C1 segment of cervical spinal cord (tissue), 14 donors: ENCODE measurements around the gene RNF4.
"Not testable (repeated sequence)": the region's sequence is repeated elsewhere in the genome, so short reads cannot be mapped to it uniquely, and the experiment has no call there.

Experiments used
- DNase-seq, 14 donors: peaks; one replicate each; lab custom pipeline; 2025; lab: John Stamatoyannopoulos, UW

RNF4 gene

GRCh38 chr4:2526559-2526958 lies 57.7 kb downstream of the RNF4 start:
- no peak for DNase-seq

GRCh38 chr4:2534904-2535375 lies 66.0 kb downstream of the RNF4 start:
- no peak for DNase-seq

- DNase-seq: peak in 13 of 14 donors; percentile 35 to 73 (median 62)
Observed at GRCh38 chr4:2535376-2536192, 66.7 kb downstream of the RNF4 start.

- DNase-seq: peak; percentile 80 to 100 (median 98)
Observed at GRCh38 chr4:2536193-2537010, 67.5 kb downstream of the RNF4 start, which contains the start of gene FAM193A. FAM193A (plus strand) TSS chr4:2536647; CDS start chr4:2536916, 269 bp downstream.

- DNase-seq: peak in 10 of 14 donors; percentile 7 to 75 (median 38)
Observed at GRCh38 chr4:2537011-2537830, 68.3 kb downstream of the RNF4 start.

- not testable (repeated sequence) for DNase-seq
Observed at GRCh38 chr4:2543580-2544191, 74.8 kb downstream of the RNF4 start.

GRCh38 chr4:2545321-2546013 lies 76.6 kb downstream of the RNF4 start:
- no peak for DNase-seq

GRCh38 chr4:2546286-2546823 lies 77.4 kb downstream of the RNF4 start:
- DNase-seq: no peak

GRCh38 chr4:2546961-2547691 lies 78.2 kb downstream of the RNF4 start:
- not testable (repeated sequence) for DNase-seq

GRCh38 chr4:2551118-2551517 lies 82.2 kb downstream of the RNF4 start:
- DNase-seq: no peak

GRCh38 chr4:2552806-2553205 lies 83.9 kb downstream of the RNF4 start:
- no peak for DNase-seq

- no peak for DNase-seq
Observed at GRCh38 chr4:2558301-2558700, 89.4 kb downstream of the RNF4 start.

GRCh38 chr4:2560167-2560566 lies 91.3 kb downstream of the RNF4 start:
- DNase-seq: no peak
